ENCODE measurements around the gene SASH3. TPM values are rescaled to one million over a fixed set of nuclear protein-coding genes. Genes with fewer than 3 reads are reported as not detected.

Gene SASH3
- polyA plus RNA-seq, 1 of the 3 experiments (the other 2 are of a cell fraction), result not detected

GRCh38 chrX:129797251-129797906, 17.6 kb downstream of the SASH3 start (continued):
- TF ChIP-seq IRF3 (IDR thresholded peaks at IDR 0.05; ENCODE audit: low read depth, low read length), result no peak
- TF ChIP-seq MXI1 (IDR thresholded peaks at IDR 0.05; ENCODE audit: low read depth, low read length), result no peak
- TF ChIP-seq FOSL2 (IDR thresholded peaks at IDR 0.05; ENCODE audit: borderline replicate concordance, low read depth), result no peak

GRCh38 chrX:129798456-129798855, 18.7 kb downstream of the SASH3 start:
- TF ChIP-seq MEF2A (IDR thresholded peaks at IDR 0.05; ENCODE audit: borderline replicate concordance, low read depth), result no peak
- TF ChIP-seq TEAD4 (IDR thresholded peaks at IDR 0.05; ENCODE audit: borderline replicate concordance, insufficient read depth), result no peak
- TF ChIP-seq REST (IDR thresholded peaks at IDR 0.05; ENCODE audit: low read depth, low read length), result no peak
- TF ChIP-seq RAD21 (IDR thresholded peaks at IDR 0.05; ENCODE audit: low read length), result no peak
- no peak for TF ChIP-seq RCOR1 (IDR thresholded peaks at IDR 0.05; ENCODE audit: low read length)
- TF ChIP-seq SMC3 (IDR thresholded peaks at IDR 0.05; ENCODE audit: low read depth, low read length), result no peak
- no peak for TF ChIP-seq JUND (IDR thresholded peaks at IDR 0.05)
- no peak for TF ChIP-seq EP300 (IDR thresholded peaks at IDR 0.05; ENCODE audit: borderline replicate concordance in 1 of 2, low read depth in 1 of 2, low read length in 1 of 2)
- TF ChIP-seq RXRA (IDR thresholded peaks at IDR 0.05; ENCODE audit: borderline replicate concordance, low read depth), result no peak
- no peak for TF ChIP-seq ELF1 (IDR thresholded peaks at IDR 0.05)
- no peak for TF ChIP-seq GABPA (IDR thresholded peaks at IDR 0.05; ENCODE audit: low read depth)
- no peaks in the 10 kb centered on the region for H4K20me1 ChIP-seq (ENCODE audit: insufficient read depth)
- peaks cover 0 to 4% of the 10 kb centered on the region in 2 experiments for H3K36me3 ChIP-seq (replicated peaks in 1 of 2; ENCODE audit: control insufficient read depth in 1 of 2, insufficient read depth in 2 of 2, low read length in 1 of 2)
- POLR2A ChIA-PET, result no interaction called here
- no peak for DNase-seq
- H3K27ac ChIP-seq (ENCODE audit: low read depth in 2 of 2, low read length in 1 of 2), result no peak overlapping the region
- H2AFZ ChIP-seq (ENCODE audit: low read depth), result no peak overlapping the region
- H3K27me3 ChIP-seq (ENCODE audit: insufficient read depth), result no peaks in the 10 kb centered on the region
- no peak overlapping the region for H3K4me2 ChIP-seq
- no peak overlapping the region for H3K9ac ChIP-seq
- 67% methylated on average over 3 of the region's 3 CpGs for WGBS (ENCODE audit: low lambda C conversion rate)
- H3K79me2 ChIP-seq (ENCODE audit: insufficient read depth), result no peaks in the 10 kb centered on the region
- no peak overlapping the region for H3K4me3 ChIP-seq (ENCODE audit: low read depth in 2 of 2, low read length in 1 of 2)
- H3K4me1 ChIP-seq (ENCODE audit: control insufficient read depth in 1 of 2, insufficient read depth in 2 of 2, low read depth in 1 of 2, low read length in 1 of 2), result no peaks in the 10 kb centered on the region; a peak in 1 of 4 replicates
- H3K9me3 ChIP-seq, result no peaks in the 10 kb centered on the region
- CTCF ChIA-PET, result interaction anchor here (2.5 kb wide), 1 partner anchor 25 kb away, joined by 8 read pairs; no protein-coding TSS in a partner anchor
- H3F3A ChIP-seq (replicated peaks; ENCODE audit: insufficient read depth), result no peaks in the 10 kb centered on the region
- H3K9me2 ChIP-seq, result no peaks in the 10 kb centered on the region
